Activated naive CD4-positive, alpha-beta T cell treated with anti-CD3 and anti-CD28 coated beads for 36 hours (primary cell): Measurements from ENCODE around the gene AURKAIP1. TPM values are rescaled to one million over a fixed set of nuclear protein-coding genes. Genes with fewer than 3 reads are reported as not detected.

Experiments used
- CTCF ChIA-PET: fragments of 350-600 bp; sonication (Branson Sonifier 250); formaldehyde crosslinking; loops from one replicate; lab custom pipeline; 2021; ENCODE audit warnings: antibody characterized with exemption; lab: Charles Lee
- DNase-seq: peaks from one replicate; pipeline ENCODE4 v3.0.0-alpha.2; 2020
- H3K27ac Mint-ChIP-seq: one replicate; pipeline ENCODE4 v1.8.0; 2021; ENCODE audit warnings: mild to moderate bottlenecking, mixed read lengths
- H3K27me3 Mint-ChIP-seq: one replicate; pipeline ENCODE4 v1.8.0; 2021; ENCODE audit warnings: low read depth, mixed read lengths
- H3K36me3 Mint-ChIP-seq: one replicate; pipeline ENCODE4 v1.8.0; 2021; ENCODE audit warnings: low read depth, mixed read lengths
- H3K4me1 Mint-ChIP-seq: one replicate; pipeline ENCODE4 v1.8.0; 2021; ENCODE audit warnings: low read depth, mixed read lengths
- H3K4me3 Mint-ChIP-seq: one replicate; pipeline ENCODE4 v1.8.0; 2021; ENCODE audit warnings: mild to moderate bottlenecking, moderate library complexity, mixed read lengths
- H3K9me3 Mint-ChIP-seq: one replicate; pipeline ENCODE4 v1.8.0; 2021; ENCODE audit warnings: mixed read lengths
- intact Hi-C: fragments of 100-400 bp; cut with micrococcal nuclease; formaldehyde crosslinking; loops from one replicate; pipeline ENCODE4 v1.15.1; 2023
- total RNA-seq, 2 experiments: library from RNA; stranded (reverse); gene quantifications; one replicate each; pipeline ENCODE4 v1.2.3, GENCODE V29; 2021

Gene AURKAIP1
- total RNA-seq, 2 experiments from 2014 or later, result 108 TPM

GRCh38 chr1:1345384-1345783 lies 29.6 kb downstream of the AURKAIP1 start:
- DNase-seq, result no peak
- Mint-ChIP-seq H3K36me3 (peaks cover 10% of the 10 kb centered on the region), H3K4me1 (peaks cover 23% of the 10 kb centered on the region), H3K9me3 (no peaks in the 10 kb centered on the region), H3K27me3 (no peaks in the 10 kb centered on the region), H3K27ac (no peak overlapping the region), H3K4me3 (no peak overlapping the region)
- intact Hi-C loops, result no loop called here
- CTCF ChIA-PET, result interaction anchor here (0.9 to 1.3 kb wide), 2 partner anchors 26 to 27 kb away, joined by 3 read pairs; no protein-coding TSS in a partner anchor

- Mint-ChIP-seq H3K27ac (no peak overlapping the region), H3K9me3 (no peaks in the 10 kb centered on the region), H3K4me1 (peaks cover 23% of the 10 kb centered on the region), H3K27me3 (no peaks in the 10 kb centered on the region), H3K4me3 (no peak overlapping the region), H3K36me3 (peaks cover 11% of the 10 kb centered on the region)
- intact Hi-C loops, result no loop called here
- CTCF ChIA-PET, result interaction anchor here (1.3 kb wide), 1 partner anchor 26 kb away, joined by 3 read pairs; no protein-coding TSS in a partner anchor
- peak; percentile 55 for DNase-seq
Measured at GRCh38 chr1:1344655-1345361, 30.2 kb downstream of the AURKAIP1 start.

- Mint-ChIP-seq H3K36me3 (peaks cover 12% of the 10 kb centered on the region), H3K27me3 (no peaks in the 10 kb centered on the region), H3K9me3 (no peaks in the 10 kb centered on the region), H3K4me3 (no peak overlapping the region), H3K4me1 (peaks cover 23% of the 10 kb centered on the region), H3K27ac (no peak overlapping the region)
- CTCF ChIA-PET, result interaction anchor here (1.4 kb wide), 1 partner anchor 28 kb away, joined by 4 read pairs; no protein-coding TSS in a partner anchor
- no peak for DNase-seq
- intact Hi-C loops, result no loop called here
Measured at GRCh38 chr1:1343811-1344421, 31.1 kb downstream of the AURKAIP1 start.

- Mint-ChIP-seq H3K4me1 (peaks cover 21% of the 10 kb centered on the region), H3K9me3 (no peaks in the 10 kb centered on the region), H3K27me3 (no peaks in the 10 kb centered on the region), H3K36me3 (peaks cover 15% of the 10 kb centered on the region), H3K4me3 (no peak overlapping the region), H3K27ac (no peak overlapping the region)
- CTCF ChIA-PET, result interaction anchor here (1.4 kb wide), 1 partner anchor 29 kb away, joined by 4 read pairs; no protein-coding TSS in a partner anchor
- no peak for DNase-seq
- intact Hi-C loops, result no loop called here
Measured at GRCh38 chr1:1342584-1343115, 32.4 kb downstream of the AURKAIP1 start.

- CTCF ChIA-PET, result no interaction called here
- no peaks in the 10 kb centered on the region for H3K27me3 Mint-ChIP-seq
- no peaks in the 10 kb centered on the region for H3K9me3 Mint-ChIP-seq
- no peak overlapping the region for H3K27ac Mint-ChIP-seq
- no peak overlapping the region for H3K4me3 Mint-ChIP-seq
- DNase-seq, result no peak
- H3K36me3 Mint-ChIP-seq, result peaks cover 15% of the 10 kb centered on the region
- intact Hi-C loops, result no loop called here
- H3K4me1 Mint-ChIP-seq, result peaks cover 16% of the 10 kb centered on the region
Measured at GRCh38 chr1:1342061-1342562, 32.9 kb downstream of the AURKAIP1 start.

GRCh38 chr1:1341549-1342021 lies 33.4 kb downstream of the AURKAIP1 start:
- DNase-seq, result no peak
- Mint-ChIP-seq H3K9me3 (no peaks in the 10 kb centered on the region), H3K4me3 (no peak overlapping the region), H3K4me1 (peaks cover 10% of the 10 kb centered on the region), H3K27ac (no peak overlapping the region), H3K27me3 (no peaks in the 10 kb centered on the region), H3K36me3 (peaks cover 15% of the 10 kb centered on the region)
- CTCF ChIA-PET, result no interaction called here
- intact Hi-C loops, result no loop called here

GRCh38 chr1:1340791-1341548 lies 34.0 kb downstream of the AURKAIP1 start:
- H3K9me3 Mint-ChIP-seq, result no peaks in the 10 kb centered on the region
- intact Hi-C loops, result no loop called here
- H3K4me3 Mint-ChIP-seq, result no peak overlapping the region
- CTCF ChIA-PET, result no interaction called here
- no peaks in the 10 kb centered on the region for H3K27me3 Mint-ChIP-seq
- H3K27ac Mint-ChIP-seq, result no peak overlapping the region
- H3K4me1 Mint-ChIP-seq, result peaks cover 6% of the 10 kb centered on the region
- H3K36me3 Mint-ChIP-seq, result peaks cover 15% of the 10 kb centered on the region
- DNase-seq, result no peak

- no peak overlapping the region for H3K27ac Mint-ChIP-seq
- CTCF ChIA-PET, result no interaction called here
- intact Hi-C loops, result no loop called here
Measured at GRCh38 chr1:1340185-1340584, 34.8 kb downstream of the AURKAIP1 start.

GRCh38 chr1:1338278-1338677 lies 36.7 kb downstream of the AURKAIP1 start:
- no peaks in the 10 kb centered on the region for H3K9me3 Mint-ChIP-seq
- H3K27ac Mint-ChIP-seq, result no peak overlapping the region
- no peak overlapping the region for H3K4me3 Mint-ChIP-seq
- no peak for DNase-seq
- intact Hi-C loops, result no loop called here
- H3K4me1 Mint-ChIP-seq, result no peaks in the 10 kb centered on the region
- no peaks in the 10 kb centered on the region for H3K27me3 Mint-ChIP-seq
- peaks cover 15% of the 10 kb centered on the region for H3K36me3 Mint-ChIP-seq
- CTCF ChIA-PET, result no interaction called here

More at GRCh38 chr1:1340185-1340584, 34.8 kb downstream of the AURKAIP1 start:
- Mint-ChIP-seq H3K4me1 (peaks cover 4% of the 10 kb centered on the region), H3K9me3 (no peaks in the 10 kb centered on the region), H3K36me3 (peaks cover 15% of the 10 kb centered on the region), H3K4me3 (no peak overlapping the region), H3K27me3 (no peaks in the 10 kb centered on the region)
- DNase-seq, result no peak

GRCh38 chr1:1337793-1338147 lies 37.2 kb downstream of the AURKAIP1 start:
- H3K9me3 Mint-ChIP-seq, result no peaks in the 10 kb centered on the region
- no peaks in the 10 kb centered on the region for H3K4me1 Mint-ChIP-seq
- CTCF ChIA-PET, result no interaction called here
- H3K27me3 Mint-ChIP-seq, result no peaks in the 10 kb centered on the region
- H3K4me3 Mint-ChIP-seq, result no peak overlapping the region
- DNase-seq, result peak; percentile 30
- peaks cover 15% of the 10 kb centered on the region for H3K36me3 Mint-ChIP-seq
- intact Hi-C loops, result no loop called here
- no peak overlapping the region for H3K27ac Mint-ChIP-seq

GRCh38 chr1:1336931-1337792 lies 37.8 kb downstream of the AURKAIP1 start:
- H3K27ac Mint-ChIP-seq, result no peak overlapping the region
- H3K9me3 Mint-ChIP-seq, result no peaks in the 10 kb centered on the region
- CTCF ChIA-PET, result no interaction called here
- intact Hi-C loops, result no loop called here
- H3K36me3 Mint-ChIP-seq, result peaks cover 15% of the 10 kb centered on the region
- no peak for DNase-seq
- no peak overlapping the region for H3K4me3 Mint-ChIP-seq
- no peaks in the 10 kb centered on the region for H3K4me1 Mint-ChIP-seq
- H3K27me3 Mint-ChIP-seq, result no peaks in the 10 kb centered on the region
